Activated CD8-positive, alpha-beta memory T cell treated with anti-CD3 and anti-CD28 coated beads for 48 hours (primary cell): ENCODE data around the gene ANO10.
"Not testable (repeated sequence)": the region's sequence is repeated elsewhere in the genome, so short reads cannot be mapped to it uniquely, and the experiment has no call there.

ENCODE experiments used
- DNase-seq, 3 experiments: peaks; one replicate each; pipeline ENCODE4 v3.0.0-alpha.2; 2020; ENCODE audit warnings: low read depth in 2 of 3, low spot score in 2 of 3

The ANO10 gene

DNA sequence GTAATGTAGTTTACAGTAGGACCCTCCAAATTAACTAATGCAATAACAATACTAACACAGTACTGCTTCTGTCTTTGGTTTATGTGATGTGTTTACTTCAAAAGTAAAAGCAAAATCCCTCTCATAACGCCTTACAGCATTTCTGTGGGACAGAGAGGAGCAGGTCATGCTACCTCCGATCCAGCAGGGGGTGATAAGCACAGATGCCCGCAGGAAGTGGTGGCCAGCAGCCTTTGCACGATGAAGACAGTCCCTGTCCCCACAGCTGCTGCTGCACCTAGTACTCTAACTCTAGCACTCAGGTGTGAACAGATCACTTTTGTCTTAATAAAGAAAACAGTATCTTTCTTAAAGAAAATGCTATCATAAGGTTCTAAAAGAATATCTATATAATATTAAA, 38.3 kb downstream of the ANO10 start:
- no peak for DNase-seq

DNA sequence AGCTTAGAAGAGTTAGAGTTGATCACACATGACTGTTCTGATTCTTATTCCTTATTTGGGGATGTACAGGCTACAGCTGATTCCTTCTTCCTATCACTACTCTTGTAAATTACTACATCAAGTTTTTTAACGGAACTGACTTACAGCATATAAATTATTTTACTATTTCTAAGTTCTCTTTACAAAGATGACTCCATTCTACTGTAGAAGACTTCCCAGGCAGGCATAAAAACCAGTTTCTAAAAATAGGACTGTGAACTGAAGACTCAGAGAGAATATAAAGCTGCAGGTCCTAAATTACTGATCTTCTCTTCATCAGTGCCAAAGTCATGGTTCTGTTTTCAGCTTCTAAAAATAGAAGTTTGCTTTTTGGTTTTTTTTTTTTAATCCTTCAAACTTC, 38.9 kb downstream of the ANO10 start:
- no peak for DNase-seq

DNA sequence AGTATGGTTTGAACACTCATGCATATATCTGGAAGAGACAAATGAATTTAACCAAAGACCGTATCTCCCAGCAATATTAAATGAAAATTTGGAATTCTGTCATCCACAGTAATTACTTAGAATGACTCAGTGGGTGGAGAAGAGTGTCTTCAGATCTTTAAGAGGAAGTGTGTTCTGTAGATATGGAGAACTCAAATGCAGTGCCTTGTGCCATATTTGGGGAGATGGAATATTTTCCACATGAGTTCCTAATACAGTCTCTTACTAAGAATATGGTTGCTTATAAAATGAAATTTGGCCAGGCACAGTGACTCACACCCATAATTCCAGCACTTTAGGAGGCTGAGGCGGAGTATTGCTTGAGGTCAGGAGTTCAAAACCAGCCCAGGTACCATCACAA, 40.5 kb downstream of the ANO10 start:
- no peak for DNase-seq

DNA sequence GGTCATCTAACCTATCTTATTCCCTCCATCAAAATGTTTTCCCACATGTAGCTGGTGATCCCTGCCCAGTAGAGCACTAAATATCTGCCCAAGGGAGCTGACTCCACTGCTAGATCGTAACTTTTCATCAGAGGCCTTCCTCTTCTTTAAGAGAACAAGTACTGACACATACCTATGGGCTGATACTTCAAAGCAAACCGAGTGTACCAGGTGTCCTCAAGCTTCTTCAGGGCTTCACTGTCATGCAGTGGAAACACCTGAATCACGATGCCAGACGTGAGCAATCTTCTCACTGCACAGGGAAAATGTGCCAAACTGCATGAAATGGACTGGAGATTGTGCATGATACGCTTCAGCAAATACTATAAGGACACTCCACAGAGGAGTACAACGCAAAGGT, 41.6 kb downstream of the ANO10 start:
- no peak for DNase-seq

DNA sequence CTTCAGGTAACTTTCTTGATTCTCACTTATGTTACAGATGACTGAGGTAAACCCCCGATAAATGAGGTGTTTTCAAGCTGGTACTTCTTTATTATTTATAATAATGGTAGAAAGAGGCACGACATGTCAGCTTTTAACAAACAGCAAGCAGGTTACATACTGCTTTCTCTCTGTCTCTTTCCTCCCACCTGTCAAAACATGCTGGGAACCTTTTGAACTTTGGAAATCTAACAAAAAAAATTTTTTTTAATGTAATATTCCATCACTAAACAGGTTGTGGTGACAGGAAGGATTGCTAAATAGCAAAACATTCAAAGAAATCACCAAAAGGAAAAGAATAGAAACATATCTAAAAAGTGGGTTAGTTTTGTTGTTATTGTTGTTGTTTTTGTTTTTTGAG, 48.2 kb downstream of the ANO10 start:
- no peak for DNase-seq

DNA sequence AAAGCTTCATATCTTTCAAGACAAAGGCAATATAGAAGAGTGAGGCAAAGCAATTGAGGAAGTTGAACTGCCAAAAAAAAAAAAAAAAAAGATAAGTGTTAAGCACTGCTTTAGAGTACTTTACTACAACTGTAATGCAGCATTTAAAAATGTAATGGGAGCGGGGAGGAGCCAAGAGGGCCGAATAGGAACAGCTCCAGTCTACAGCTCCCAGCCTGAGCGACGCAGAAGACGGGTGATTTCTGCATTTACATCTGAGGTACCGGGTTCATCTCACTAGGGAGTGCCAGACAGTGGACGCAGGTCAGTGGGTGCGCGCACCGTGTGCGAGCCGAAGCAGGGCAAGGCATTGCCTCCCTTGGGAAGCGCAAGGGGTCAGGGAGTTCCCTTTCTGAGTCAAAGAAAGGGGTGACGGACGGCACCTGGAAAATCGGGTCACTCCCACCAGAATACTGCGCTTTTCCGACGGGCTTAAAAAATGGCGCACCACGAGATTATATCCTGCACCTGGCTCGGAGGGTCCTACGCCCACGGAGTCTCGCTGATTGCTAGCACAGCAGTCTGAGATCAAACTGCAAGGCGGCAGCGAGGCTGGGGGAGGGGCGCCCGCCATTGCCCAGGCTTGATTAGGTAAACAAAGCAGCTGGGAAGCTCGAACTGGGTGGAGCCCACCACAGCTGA, 56.0 kb downstream of the ANO10 start:
- not testable (repeated sequence) for DNase-seq

DNA sequence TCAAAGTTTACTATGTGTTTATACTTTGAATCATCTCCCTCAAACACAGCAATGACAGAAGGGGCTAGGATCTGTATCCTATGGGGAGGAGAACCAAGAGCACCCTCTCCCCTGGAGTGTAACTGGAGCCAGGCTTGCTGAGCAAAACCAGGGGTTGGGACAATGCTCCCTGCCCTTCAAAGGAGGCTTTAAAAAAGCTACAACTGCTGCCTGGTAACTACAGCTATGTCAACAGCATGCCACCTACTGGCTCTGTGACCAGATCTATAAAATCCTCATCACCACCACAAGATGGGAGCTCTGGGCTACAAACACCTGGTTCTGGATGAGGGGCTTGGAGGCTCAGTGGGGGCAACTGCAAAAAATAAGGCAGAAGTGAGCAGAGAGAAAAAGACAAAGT, 61.9 kb downstream of the ANO10 start:
- no peak for DNase-seq

DNA sequence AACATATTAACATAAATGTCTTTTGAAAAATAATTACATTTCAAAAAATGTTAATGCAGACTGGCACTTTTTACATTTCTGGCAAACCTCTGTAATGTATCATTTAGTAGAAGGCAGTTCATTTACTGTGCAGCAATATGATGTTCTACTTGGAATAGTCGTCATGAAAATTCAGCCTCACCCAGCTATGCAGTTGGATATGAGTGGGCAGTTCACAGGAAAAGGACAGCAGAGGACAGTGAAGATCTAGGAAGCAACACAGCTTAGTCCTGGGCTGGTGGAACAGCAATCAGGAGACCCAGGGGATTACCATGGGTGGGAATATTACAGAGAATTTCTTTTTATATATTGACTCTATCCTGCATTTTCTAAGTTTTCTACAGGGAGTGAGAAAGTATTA, 63.6 kb downstream of the ANO10 start:
- no peak for DNase-seq

DNA sequence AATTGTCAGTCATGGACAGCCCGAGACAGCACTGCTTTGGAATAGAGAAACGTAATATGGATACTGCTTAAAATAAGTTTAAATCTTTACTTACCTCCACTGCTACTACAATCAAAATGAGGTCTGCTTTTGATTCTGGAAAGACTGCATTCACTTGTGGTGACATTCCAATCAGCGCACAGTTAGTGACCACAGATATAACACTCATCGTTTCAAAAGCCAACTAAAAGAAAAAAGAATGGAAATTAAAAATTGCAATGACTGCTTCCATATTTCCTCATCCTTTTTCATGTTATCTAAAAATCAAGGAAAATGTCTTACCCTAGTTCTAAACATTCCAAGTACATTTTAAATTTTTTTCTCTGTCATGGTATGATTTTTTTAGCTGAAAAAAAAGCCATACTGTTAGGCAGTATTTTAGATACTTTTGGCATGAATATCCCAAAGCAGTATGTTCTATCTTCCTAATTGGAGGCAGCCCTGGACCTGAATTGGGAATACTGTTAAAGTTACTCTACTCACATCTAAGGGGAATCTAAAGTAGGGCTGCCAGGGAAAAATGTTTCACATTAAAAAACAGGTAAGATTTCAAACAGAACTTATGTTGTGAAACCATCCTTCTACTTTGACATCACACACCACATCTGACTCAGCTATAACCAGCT, 72.1 kb downstream of the ANO10 start:
- DNase-seq: no peak

DNA sequence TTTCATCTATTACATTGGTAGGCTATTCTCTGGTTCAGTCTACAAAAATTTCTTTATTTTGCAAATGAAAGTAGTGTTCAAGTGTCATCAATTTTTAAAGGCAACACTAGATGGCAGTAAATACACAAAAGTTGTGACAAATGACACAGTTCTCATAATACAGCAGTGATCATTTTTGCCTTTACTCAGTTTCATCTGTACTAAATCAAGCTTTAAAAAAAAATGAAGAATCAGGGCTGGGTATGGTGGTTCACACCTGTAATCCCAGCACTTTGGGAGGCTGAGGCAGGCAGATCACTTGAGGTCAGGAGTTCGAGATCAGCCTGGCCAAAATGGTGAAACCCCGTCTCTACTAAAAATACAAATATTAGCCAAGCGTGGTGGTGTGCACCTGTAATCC, 77.5 kb downstream of the ANO10 start:
- not testable (repeated sequence) for DNase-seq

DNA sequence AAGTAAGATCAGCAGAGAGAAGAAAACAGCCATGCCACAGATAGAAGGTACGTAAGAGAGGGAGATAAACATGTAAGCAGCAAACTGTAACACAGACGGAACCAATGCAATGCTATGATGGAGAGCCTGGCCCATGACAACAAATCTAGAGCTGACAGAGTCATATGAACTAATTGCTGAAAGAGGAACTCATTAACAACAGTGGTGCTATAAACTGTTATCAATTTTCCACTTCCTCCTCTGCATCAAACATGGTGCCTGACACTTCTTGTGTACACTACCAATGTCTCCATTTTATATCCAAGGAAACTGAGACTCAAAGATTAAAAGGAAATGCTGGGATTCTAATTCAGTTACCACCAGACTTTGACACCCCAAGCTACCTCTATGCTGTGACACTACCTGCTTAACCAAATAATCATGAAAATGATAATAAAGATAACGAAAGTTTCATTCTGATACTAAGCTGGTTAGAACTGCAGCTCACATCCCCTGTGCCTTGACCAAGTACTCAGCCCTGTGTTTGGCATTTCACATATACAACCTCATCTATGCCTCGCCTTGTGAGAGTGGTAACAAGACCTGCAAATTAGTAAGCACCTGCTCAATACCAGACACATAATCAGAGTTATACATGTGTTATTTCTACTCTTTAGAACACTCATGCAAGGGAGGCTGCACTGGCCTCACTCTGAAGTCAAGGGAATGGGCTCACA, 79.3 kb downstream of the ANO10 start:
- no peak for DNase-seq

DNA sequence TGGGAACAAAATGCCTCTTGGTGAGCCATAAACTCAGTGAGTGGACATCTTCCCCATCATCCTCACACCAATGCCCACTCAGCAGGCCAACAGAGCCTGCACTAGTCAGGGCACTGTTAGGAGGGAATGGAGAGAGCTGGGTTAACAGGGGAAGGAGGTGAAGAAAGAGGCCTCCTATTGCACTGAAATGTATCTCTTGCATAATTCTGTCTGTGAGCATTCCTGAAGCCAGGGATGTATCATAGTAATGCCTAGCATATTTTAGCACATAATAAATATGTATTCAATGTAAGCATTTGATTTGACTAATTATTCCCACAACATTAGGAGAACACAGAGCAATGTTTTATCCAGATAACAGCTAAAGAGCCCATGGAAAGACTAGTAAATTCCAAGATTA, 81.2 kb downstream of the ANO10 start:
- DNase-seq: no peak

DNA sequence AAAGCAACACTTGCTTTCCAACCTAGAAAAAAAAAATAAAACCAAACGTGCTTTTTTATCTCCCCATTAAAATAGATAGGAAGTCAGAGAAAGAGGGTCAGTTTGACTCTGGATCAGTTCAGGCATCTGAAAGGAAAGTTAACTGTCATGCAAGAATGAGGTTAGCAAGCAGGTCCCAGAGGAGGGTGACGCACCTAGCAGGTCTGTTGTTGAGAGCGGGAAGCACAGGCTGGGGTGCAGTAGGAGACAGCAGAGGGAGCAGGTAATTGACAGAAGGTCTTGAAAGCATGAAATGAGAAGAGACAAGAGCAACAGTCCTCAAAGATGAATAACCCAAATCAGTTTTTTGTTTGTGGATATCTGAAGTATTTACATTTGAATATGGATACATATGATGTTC, 82.5 kb downstream of the ANO10 start:
- DNase-seq: no peak

DNA sequence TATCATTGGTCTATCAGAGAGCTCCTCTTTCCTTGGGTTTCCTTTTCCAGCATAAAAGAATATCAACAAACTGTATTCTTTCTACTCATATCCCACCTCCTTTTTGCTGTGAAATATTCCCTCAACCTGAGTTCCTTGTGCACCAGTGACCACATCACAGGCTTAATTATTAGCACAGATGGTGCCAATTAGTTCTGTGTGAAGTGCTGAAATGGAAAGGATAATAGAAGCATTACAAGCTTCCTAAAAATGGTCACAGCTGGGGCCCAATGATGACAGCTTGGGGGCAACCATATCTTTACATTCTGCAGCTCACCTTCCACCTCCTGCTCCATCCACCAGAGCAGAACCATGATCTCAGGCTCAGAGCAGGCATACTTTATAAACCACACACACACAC, 84.6 kb downstream of the ANO10 start:
- DNase-seq: no peak

DNA sequence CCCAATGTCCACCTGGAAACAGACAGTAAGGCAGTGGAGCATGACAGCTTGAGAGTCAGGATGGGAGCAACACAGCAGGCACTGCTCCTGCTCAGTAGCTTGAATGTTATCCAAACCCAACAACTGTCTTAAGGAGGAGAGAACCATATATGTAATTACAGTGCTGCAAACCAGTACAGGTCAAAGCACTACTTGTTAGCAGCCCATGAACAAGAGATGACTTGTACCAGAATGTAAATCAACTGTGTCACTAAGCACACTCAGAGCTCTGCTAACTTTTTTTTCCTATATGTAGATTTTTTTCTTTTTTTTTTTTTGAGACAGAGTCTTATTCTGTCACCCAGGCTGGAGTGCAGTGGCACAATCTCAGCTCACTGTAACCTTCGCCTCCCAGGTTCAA, 87.1 kb downstream of the ANO10 start:
- no peak for DNase-seq

DNA sequence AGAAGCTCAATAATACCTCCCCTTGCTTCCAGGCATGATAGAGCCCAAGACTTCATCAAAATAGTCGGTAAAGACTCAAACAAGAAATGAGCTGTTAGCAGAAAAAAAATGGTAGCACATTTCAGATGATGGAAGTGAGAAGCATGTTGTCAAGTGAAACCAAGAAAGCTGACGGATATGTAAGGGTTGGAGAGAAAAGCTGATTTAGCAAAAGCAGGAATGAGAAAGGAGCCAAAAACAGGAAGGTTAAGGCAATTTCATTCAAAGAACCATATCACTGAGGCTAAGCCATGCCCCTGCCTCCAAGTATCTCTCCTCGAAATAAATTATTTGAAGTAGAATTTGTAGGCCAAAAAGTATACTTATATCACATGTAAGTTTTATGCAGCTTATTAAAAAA, 88.8 kb downstream of the ANO10 start:
- DNase-seq: no peak

DNA sequence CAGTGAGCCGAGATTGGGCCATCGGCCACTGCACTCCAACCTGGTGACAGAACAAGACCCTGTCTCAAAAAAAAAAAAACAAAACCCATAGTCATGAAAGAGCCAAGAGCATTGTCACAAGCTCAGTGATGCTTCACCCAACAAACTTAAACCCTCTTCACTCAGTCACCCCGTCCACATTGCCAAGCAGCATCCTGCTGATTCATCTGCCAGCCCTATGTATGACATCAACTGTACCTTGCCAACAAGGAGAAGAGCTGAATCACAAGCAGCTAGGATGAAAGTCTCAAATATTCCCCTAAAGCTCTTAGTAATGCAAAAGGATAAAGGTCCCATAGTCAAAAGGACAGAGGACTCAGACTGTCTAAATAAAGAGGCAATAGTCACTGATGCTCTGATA, 90.0 kb downstream of the ANO10 start:
- no peak for DNase-seq

DNA sequence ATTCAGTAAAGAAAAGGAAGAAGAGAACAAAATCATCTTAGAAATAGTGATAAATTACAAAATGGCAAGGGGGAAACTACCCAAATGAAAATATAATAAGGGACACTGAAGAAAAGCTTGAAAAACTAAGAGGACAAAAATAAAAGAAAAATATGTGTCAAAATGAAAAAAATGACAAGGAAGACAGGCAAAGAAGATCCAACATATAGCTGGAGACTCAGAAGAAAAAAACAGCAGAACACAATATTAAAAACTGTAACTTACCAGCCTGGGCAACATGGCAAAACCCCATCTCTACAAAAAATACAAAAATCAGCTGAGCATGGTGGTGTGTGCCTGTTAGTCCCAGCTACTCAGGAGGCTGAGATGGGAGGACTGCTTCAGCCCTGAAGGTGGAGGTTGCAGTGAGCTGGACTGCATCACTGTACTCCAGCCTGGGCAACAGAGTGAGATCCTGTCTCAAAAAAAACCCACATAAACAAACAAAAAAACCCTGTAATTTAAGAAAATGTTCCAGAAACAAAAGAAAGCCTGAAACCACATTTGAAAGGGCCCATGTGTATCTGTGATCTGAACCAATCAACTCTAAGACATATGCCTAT, 93.2 kb downstream of the ANO10 start:
- DNase-seq: no peak

DNA sequence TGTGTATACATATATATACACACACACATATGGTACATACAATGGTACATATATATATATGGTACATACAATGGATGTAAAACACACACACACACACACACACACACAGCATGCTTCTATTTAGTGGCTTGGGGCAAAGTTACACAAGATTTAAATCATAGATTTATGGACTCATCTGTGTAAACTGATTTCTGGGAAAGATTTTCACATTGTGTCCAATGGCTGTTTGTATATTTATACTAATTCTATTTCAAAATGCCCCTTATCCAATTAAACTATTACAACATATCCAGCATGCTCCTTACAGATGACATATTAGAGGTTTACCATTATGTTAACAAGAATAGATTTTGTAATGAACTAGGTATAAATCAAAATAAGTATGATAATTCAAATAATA, 94.9 kb downstream of the ANO10 start:
- no peak for DNase-seq

DNA sequence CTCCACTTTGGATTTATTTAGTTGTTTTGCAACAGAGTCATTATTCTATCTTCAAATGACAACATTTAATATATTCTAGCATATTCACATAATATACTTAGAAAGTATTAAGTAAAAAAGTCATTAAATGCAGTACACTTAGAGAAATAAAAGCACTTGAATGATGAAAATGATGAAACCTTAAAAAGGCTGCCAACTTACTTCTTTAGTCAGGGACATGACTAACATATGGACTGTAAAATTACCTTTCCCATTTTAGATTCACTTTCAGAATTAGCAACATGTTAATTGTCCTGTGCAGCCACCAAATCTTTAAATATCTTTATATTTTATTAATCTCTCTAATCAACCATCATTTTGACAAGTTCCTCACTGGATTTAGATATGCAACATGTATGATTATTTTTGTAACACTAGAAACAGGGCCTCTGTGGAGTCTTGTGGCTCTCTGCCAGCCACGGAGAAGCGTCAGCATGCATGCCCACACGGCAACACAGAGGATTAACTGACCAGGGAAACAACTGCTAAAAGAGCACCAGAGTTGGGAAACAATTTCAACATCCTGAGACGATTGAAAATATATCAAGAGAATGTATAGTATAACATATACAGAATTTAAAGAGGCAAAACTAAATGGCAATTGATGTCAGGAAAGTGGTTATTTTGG, 95.7 kb downstream of the ANO10 start:
- no peak for DNase-seq

DNA sequence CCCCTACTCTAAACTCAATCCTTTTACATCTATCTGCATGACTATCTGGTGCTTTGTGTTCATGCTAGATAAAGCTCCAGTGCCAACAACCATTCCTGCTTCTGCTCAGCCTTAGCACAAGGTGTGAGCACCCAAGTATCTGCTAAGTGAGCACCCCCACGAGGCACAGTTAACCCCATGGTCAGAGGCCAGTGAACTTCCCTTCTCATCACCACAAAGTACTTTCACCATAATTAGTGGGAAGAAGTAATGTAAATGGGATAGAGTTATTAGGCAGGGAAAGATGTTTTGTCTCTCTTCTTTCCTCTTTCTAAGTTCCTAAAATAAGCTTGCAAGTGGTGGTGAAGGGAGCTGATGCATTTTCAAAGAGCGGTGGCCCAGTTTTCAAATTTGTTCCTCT, 96.4 kb downstream of the ANO10 start:
- DNase-seq: no peak
